ENCODE data around the gene COX7A2. TPM values are rescaled to one million over a fixed set of nuclear protein-coding genes. Genes with fewer than 3 reads are reported as not detected.

COX7A2 gene
- total and polyA plus RNA-seq, 10 of the 15 experiments (the other 5 are each of a cell fraction or from before 2014, with no cell fraction given): 199 to 1,834 (median 576) TPM

- H3K9ac ChIP-seq (ENCODE audit: control insufficient read depth, insufficient read depth, low read length): no peak overlapping the region
- H3K27ac ChIP-seq (ENCODE audit: control insufficient read depth, insufficient read depth): no peak overlapping the region
- ChIA-PET POLR2A (no interaction called here), CTCF (interaction anchor here (0.6 to 5.4 kb wide), 4 partner anchors 238 to 1468 kb away, joined by 3 to 69 read pairs (median 4); no protein-coding TSS in a partner anchor), SMC1A (ENCODE audit: uncharacterized antibody, unreplicated experiment) (interaction anchor here (2.9 kb wide), 1 partner anchor 792 kb away, joined by 13 read pairs; no protein-coding TSS in a partner anchor), RAD21 (ENCODE audit: unreplicated experiment) (interaction anchor here (1.1 to 2.6 kb wide), 2 partner anchors 790 to 792 kb away, joined by 3 to 14 read pairs; no protein-coding TSS in a partner anchor)
- intact Hi-C loops (cut with micrococcal nuclease; ENCODE audit: unreplicated experiment): loop anchor here (5.0 to 10.0 kb wide), 4 partner anchors 266 to 604 kb away; no protein-coding TSS in a partner anchor
- H3K4me3 ChIP-seq: no peak overlapping the region
- H3K9me3 ChIP-seq (replicated peaks; ENCODE audit: control insufficient read depth, insufficient read depth, low read length): no peaks in the 10 kb centered on the region
- WGBS (ENCODE audit: insufficient coverage, insufficient replicate concordance, low lambda C conversion rate, missing lambda C conversion rate): 0% methylated on average over 1 of the region's 1 CpG
- in situ Hi-C loops (cut with MboI): loop anchor here (5.0 to 10.0 kb wide), 2 partner anchors 786 to 1109 kb away; no protein-coding TSS in a partner anchor
- ATAC-seq (no peak), FAIRE-seq (no peak), DNase-seq (ENCODE audit: low read depth, low spot score) (no peak)
- no peak for TF ChIP-seq PML (IDR thresholded peaks at IDR 0.05; ENCODE audit: low read length)
- no peak for TF ChIP-seq MAX (IDR thresholded peaks at IDR 0.05; ENCODE audit: low read depth, low read length)
- no peak for TF ChIP-seq RELB (IDR thresholded peaks at IDR 0.05; ENCODE audit: low read depth)
- no peak overlapping the region for H3K4me2 ChIP-seq (ENCODE audit: control insufficient read depth, insufficient read depth)
- H3K27me3 ChIP-seq (replicated peaks in 1 of 2; ENCODE audit: control insufficient read depth in 2 of 2, insufficient read depth in 2 of 2, low read length in 1 of 2): peaks cover 17 to 20% of the 10 kb centered on the region in 2 experiments
- no peaks in the 10 kb centered on the region for H3K4me1 ChIP-seq (ENCODE audit: control insufficient read depth, insufficient read depth, low read length)
- H3K79me2 ChIP-seq (ENCODE audit: control insufficient read depth, insufficient read depth, low read length): no peaks in the 10 kb centered on the region
- no peak overlapping the region for H2AFZ ChIP-seq (ENCODE audit: control insufficient read depth, low read depth, low read length)
- no peaks in the 10 kb centered on the region for H3K36me3 ChIP-seq (ENCODE audit: control insufficient read depth in 2 of 2, insufficient read depth in 2 of 2, low read length in 1 of 2)
- BruUV-seq (replicated peaks): no TSS peak
- H4K20me1 ChIP-seq (ENCODE audit: control insufficient read depth, insufficient read depth): no peaks in the 10 kb centered on the region; the same call in 1 of the 2 replicates
Observed at GRCh38 chr6:75201021-75201420, 42.6 kb downstream of the COX7A2 start.

- intact Hi-C loops (cut with micrococcal nuclease; ENCODE audit: unreplicated experiment): loop anchor here (5.0 to 10.0 kb wide), 4 partner anchors 265 to 603 kb away; no protein-coding TSS in a partner anchor
- 60% methylated on average over 3 of the region's 3 CpGs for WGBS (ENCODE audit: insufficient coverage, insufficient replicate concordance, low lambda C conversion rate, missing lambda C conversion rate)
- no peak overlapping the region for H3K27ac ChIP-seq (ENCODE audit: control insufficient read depth, insufficient read depth)
- POLR2A ChIA-PET: no interaction called here
- FAIRE-seq (no peak), ATAC-seq (no peak), DNase-seq (ENCODE audit: low read depth, low spot score) (no peak)
- RAD21 ChIA-PET (ENCODE audit: unreplicated experiment): interaction anchor here (1.5 kb wide), 1 partner anchor 9 kb away, joined by 6 read pairs; no protein-coding TSS in a partner anchor
- no TSS peak for BruUV-seq (replicated peaks)
- H3K27me3 ChIP-seq (replicated peaks in 1 of 2; ENCODE audit: control insufficient read depth in 2 of 2, insufficient read depth in 2 of 2, low read length in 1 of 2): peaks cover 14 to 15% of the 10 kb centered on the region in 2 experiments
- H4K20me1 ChIP-seq (ENCODE audit: control insufficient read depth, insufficient read depth): no peaks in the 10 kb centered on the region; the same call in 1 of the 2 replicates
- no peak overlapping the region for H3K4me3 ChIP-seq
- SMC1A ChIA-PET (ENCODE audit: uncharacterized antibody, unreplicated experiment): interaction anchor here (2.1 to 2.9 kb wide), 2 partner anchors 9 to 791 kb away, joined by 10 to 13 read pairs; no protein-coding TSS in a partner anchor
- H3K4me1 ChIP-seq (ENCODE audit: control insufficient read depth, insufficient read depth, low read length): no peaks in the 10 kb centered on the region
- H3K9ac ChIP-seq (ENCODE audit: control insufficient read depth, insufficient read depth, low read length): no peak overlapping the region
- no peaks in the 10 kb centered on the region for H3K79me2 ChIP-seq (ENCODE audit: control insufficient read depth, insufficient read depth, low read length)
- no peak overlapping the region for H3K4me2 ChIP-seq (ENCODE audit: control insufficient read depth, insufficient read depth)
- no peak overlapping the region for H2AFZ ChIP-seq (ENCODE audit: control insufficient read depth, low read depth, low read length)
- CTCF ChIA-PET: interaction anchor here (0.6 to 2.9 kb wide), 6 partner anchors 9 to 1109 kb away, joined by 3 to 15 read pairs (median 4); no protein-coding TSS in a partner anchor
- in situ Hi-C loops (cut with MboI): loop anchor here (5.0 to 10.0 kb wide), 2 partner anchors 785 to 1108 kb away; no protein-coding TSS in a partner anchor
- H3K36me3 ChIP-seq (ENCODE audit: control insufficient read depth in 2 of 2, insufficient read depth in 2 of 2, low read length in 1 of 2): no peaks in the 10 kb centered on the region
- no peaks in the 10 kb centered on the region for H3K9me3 ChIP-seq (replicated peaks; ENCODE audit: control insufficient read depth, insufficient read depth, low read length)
- no peak for TF ChIP-seq MYC (IDR thresholded peaks at IDR 0.05; ENCODE audit: insufficient read depth, insufficient read length, insufficient replicate concordance, low read length, severe bottlenecking)
- TF ChIP-seq ATF7 (IDR thresholded peaks at IDR 0.05; ENCODE audit: low read depth): no peak
- TF ChIP-seq BACH1 (IDR thresholded peaks at IDR 0.05; ENCODE audit: borderline replicate concordance): no peak
- TF ChIP-seq MEF2A (IDR thresholded peaks at IDR 0.05; ENCODE audit: insufficient read depth, low read depth, low read length): no peak
- TF ChIP-seq KLF5 (IDR thresholded peaks at IDR 0.05; ENCODE audit: partially characterized antibody): no peak
- no peak for TF ChIP-seq SMAD5 (IDR thresholded peaks at IDR 0.05; ENCODE audit: low read depth)
- TF ChIP-seq USF1 (IDR thresholded peaks at IDR 0.05; ENCODE audit: borderline replicate concordance, extremely low read length, insufficient read depth, low read depth, low read length): no peak
- no peak for TF ChIP-seq MEF2B (IDR thresholded peaks at IDR 0.05; ENCODE audit: partially characterized antibody, poor library complexity, severe bottlenecking)
- no peak for TF ChIP-seq ZSCAN29 (IDR thresholded peaks at IDR 0.05)
Observed at GRCh38 chr6:75199889-75200288, 43.7 kb downstream of the COX7A2 start.

All from GM12878 (cell line).